Measurements from ENCODE around the gene MYO9B.

Gene MYO9B, protein sequence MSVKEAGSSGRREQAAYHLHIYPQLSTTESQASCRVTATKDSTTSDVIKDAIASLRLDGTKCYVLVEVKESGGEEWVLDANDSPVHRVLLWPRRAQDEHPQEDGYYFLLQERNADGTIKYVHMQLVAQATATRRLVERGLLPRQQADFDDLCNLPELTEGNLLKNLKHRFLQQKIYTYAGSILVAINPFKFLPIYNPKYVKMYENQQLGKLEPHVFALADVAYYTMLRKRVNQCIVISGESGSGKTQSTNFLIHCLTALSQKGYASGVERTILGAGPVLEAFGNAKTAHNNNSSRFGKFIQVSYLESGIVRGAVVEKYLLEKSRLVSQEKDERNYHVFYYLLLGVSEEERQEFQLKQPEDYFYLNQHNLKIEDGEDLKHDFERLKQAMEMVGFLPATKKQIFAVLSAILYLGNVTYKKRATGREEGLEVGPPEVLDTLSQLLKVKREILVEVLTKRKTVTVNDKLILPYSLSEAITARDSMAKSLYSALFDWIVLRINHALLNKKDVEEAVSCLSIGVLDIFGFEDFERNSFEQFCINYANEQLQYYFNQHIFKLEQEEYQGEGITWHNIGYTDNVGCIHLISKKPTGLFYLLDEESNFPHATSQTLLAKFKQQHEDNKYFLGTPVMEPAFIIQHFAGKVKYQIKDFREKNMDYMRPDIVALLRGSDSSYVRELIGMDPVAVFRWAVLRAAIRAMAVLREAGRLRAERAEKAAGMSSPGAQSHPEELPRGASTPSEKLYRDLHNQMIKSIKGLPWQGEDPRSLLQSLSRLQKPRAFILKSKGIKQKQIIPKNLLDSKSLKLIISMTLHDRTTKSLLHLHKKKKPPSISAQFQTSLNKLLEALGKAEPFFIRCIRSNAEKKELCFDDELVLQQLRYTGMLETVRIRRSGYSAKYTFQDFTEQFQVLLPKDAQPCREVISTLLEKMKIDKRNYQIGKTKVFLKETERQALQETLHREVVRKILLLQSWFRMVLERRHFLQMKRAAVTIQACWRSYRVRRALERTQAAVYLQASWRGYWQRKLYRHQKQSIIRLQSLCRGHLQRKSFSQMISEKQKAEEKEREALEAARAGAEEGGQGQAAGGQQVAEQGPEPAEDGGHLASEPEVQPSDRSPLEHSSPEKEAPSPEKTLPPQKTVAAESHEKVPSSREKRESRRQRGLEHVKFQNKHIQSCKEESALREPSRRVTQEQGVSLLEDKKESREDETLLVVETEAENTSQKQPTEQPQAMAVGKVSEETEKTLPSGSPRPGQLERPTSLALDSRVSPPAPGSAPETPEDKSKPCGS (N-terminal part only)

DNA sequence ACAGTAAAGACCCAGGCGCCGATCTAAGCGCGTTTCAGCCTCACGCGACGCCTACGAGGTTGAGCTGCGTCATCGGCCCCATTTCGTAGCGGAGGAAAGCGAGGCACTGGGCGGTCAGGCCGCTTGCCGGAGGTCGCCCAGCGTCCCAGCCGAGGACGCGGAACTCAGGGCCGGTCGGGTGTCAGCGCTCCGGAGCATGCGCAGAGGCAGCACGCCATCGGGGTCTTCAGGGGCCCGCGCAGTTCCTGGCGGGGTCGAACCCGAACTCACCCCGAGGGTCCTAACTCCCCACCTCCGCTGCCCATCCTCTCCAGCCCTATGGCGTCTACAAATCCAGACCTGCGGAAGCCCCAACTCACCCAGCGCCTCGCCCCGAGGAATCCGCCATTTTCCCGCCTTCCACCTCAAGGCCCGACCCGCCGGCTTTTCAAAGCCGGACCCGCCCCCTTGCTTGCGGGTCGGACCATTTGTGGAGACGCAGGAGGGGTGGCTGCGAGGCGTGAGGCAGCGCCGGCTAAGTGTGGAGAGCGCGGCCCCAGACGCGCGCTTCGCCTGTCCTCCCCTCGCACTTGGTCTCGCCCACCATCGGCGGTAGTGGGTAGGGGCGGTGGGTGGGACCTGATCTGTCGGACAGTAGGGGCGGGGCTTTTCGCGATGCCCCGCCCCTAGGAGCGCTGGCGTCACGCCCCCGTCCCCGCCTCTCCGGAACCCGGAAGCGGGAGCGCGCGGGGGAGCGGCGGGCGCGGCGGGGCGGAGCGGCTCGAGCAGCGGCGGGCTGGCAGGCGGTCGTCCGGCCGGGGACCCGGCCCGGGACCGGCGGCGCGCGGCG lies at the start of gene MYO9B, which contains the start of gene HAUS8:
TSS of gene MYO9B (plus strand) at position 743 of the 829 bp plus-strand sequence. CDS start 25,941 bp downstream, outside the sequence.
TSS of gene HAUS8 (minus strand) at position 418 of the 829 bp plus-strand sequence. CDS start at position 388, 30 bp downstream.
- DNase-seq, result peak; percentile 99

DNA sequence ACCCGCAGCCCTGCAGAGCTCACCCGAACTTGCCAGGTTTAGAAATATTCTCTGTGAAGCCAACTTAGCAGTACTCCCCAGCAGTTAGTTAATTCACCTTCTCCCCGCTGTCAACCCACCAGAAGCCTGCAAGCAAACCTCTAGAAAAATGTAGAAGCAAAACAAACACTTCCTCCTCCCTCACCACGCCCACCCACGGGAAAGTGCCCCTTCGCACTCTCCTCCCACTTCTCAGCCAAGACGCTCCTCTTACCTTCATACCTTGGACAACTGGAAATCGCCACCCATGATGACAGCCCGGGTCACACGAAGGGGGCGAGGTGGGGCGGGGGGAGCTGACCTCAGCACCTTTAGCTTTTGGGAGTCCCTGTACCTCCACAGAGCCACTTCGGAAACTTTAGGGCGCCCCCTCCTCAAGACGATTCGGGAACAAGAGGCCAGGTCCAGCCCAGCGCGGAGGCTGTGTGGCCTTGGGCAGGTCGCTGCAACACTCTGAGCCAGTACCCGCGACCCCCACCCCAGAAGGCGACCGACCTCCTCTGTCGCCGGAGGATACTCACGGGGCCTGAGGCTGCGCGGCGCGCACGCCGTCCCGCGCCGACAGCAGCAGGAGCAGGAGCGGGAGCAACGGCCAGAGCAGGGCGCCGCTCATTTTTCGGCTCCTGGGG lies 49.5 kb upstream of the MYO9B start:
- no peak for DNase-seq

GRCh38 chr19:17026706-17027534 lies 48.7 kb upstream of the MYO9B start, which contains the start of gene CPAMD8:
CPAMD8 (minus strand) TSS chr19:17026810; CDS start chr19:17026642, 168 bp downstream.
- no peak for DNase-seq

- no peak for DNase-seq
These were observed 48.0 kb upstream of the MYO9B start for GRCh38 chr19:17027535-17027975.

DNA sequence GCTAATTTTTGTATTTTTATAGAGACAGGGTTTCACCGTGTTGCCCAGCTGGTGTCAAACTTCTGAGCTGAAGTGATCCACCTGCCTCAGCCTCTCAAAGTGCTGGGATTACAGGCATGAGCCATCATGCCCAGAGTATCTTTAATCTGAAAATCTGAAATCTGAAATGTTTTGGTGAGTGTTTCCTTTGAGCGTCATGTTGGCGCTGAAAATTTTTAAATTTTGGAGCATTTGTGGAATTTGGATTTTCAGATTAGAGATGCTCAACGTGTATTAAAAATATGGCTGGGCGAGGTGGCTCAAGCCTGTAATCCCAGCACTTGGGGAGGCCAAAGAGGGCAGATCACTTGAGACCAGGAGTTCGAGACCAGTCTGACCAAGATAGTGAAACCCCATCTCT lies 43.8 kb upstream of the MYO9B start:
- no peak for DNase-seq

DNA sequence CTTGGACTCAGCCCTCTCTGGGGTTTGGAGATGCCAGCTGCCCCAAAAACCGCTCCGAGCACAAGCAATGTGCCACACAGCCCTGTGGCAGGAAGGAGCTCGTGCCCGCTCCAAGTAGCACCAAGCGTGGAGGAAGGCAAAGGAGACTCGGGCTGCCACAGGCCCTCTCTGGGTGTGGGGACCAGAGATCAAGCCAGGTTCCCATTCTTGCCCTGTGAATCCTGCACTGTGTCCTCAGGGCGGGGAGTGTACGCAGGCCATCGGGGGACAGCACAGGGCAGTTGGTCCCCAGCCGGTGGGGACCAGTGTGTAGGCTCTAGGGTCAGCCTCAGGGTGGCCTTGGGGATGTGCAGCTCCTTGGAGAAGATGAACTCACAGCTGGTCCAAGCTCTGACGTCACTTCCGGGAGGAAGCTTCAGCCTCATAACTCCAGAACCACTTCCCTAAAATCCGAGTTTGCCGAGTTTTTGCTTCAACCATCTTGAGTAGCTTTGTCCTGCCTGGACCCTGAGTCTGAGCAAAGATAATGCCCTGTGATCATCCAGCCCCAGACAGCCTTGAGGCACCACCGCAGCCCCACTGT lies 39.6 kb upstream of the MYO9B start:
- DNase-seq, result no peak

- DNase-seq, result peak; percentile 20
These were observed 38.9 kb upstream of the MYO9B start for GRCh38 chr19:17036640-17037039.

DNA sequence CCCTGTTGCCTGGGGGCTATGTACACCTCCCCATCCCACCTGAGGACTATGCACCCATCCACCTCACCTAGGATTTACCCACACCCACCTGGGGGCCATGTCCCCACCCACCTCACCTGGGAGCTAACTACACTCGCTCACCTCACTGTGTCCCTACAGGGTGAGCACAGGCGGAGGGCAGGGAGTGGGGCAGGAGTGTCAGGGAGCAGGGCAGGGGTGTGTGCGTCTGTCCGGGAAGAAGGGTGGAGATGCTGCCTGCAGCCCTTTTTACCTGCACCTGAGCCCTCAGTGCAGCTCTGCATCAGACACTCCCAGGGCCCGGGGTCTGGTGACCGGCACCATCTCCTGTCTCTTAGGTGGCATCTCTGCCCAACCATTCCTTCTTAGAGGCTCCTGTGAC lies 38.4 kb upstream of the MYO9B start:
- DNase-seq, result no peak

- DNase-seq, result no peak
These were observed 37.5 kb upstream of the MYO9B start for GRCh38 chr19:17037966-17038500.

DNA sequence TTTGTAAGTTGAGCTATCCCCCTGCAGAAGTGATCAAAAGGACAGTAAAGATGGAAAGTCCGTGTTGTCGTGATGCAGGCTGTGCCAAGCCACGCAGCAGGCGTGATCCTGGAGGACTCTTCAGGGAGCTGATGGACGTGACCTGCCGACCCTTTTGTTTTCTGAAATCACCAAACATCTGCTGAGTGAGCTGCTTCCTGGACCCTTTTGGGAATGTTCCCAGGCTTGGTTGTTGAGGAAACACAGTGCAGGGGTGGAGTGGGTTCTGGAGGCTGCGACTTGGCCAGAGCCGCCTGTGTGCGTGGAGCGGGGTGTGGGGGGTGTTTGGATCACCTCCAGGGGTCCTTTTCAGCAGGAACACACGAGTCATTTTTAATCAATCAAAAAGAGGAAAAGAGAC lies 33.6 kb upstream of the MYO9B start:
- peak; percentile 19 for DNase-seq

- no peak for DNase-seq
These were observed 31.8 kb upstream of the MYO9B start for GRCh38 chr19:17043744-17044143.

- DNase-seq, result no peak
These were observed 29.6 kb upstream of the MYO9B start for GRCh38 chr19:17045907-17046502.

DNA sequence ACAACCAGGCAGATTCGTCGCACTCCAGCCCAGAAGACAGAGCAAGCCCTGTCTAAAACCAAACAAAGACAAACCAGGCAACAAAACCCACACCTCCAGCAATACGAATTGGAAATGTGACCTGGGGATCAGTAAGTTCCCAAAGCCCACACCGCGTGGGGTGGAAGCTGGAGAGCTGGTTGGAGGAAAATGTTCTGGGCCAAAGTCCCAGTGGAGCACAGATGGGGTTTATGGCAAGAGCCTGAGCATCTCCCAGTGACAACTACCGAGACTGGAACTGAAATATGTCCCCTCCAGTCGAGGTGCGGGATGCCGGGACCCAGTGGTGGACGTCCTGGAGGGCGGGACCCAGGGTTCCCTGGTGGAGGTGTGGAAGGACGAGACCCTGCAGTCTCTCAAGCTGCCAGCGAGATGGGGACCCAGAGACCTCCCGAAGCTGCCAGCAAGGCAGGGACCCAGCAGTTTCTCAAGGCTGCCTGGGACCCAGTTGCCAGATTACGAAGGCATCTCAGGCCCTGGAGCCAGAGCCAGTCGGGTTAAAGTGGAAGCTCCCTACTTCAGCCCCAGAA lies 26.6 kb upstream of the MYO9B start:
- DNase-seq, result no peak

DNA sequence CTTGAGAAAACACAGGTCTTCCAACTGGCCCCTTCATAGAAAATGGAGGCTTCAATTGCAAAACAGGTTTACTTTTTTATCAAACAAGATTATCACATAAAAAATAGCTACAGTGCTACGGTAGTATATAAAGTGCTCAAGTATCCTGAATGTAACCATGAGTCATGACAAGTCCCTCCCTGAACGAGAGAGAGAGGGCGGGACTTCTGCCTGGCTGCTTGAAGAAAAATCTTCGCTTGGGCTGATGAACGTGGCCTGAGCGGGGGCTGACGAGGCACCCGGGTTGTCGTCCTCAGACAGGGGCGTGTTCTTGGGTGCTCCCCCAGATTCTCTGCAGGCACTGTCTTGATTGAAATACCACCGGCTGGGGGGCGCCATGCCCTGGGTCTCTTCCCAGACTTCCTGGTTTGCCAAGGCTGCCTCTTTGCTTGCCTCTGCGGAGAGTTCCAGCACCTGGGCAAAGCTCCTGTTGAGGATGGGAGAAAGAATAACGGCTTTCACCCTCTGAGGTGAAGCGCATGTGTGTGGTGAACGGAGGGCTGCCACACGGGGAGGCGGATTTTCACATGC lies 25.8 kb upstream of the MYO9B start:
- DNase-seq, result no peak

GRCh38 chr19:17052439-17052838 lies 23.1 kb upstream of the MYO9B start:
- peak; percentile 37 for DNase-seq

DNA sequence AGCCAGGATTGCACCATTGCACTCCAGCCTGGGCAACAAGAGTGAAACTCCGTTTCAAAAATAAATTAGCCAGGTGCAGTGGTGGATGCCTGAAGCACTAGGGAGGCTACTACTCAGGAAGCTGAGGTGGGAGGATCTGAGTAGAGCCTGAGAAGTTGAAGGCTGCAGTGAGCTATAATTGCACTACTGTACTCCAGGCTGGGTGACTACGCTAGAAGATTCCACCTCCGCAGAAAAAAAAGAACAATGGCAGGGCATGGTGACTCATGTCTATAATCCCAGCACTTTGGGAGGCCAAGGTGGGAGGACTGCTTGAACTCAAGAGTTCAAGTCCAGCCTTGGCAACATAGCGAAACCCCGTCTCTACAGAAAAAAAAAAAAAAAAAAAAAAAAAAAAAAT lies 20.8 kb upstream of the MYO9B start:
- no peak for DNase-seq

- DNase-seq, result no peak
These were observed 19.9 kb upstream of the MYO9B start for GRCh38 chr19:17055636-17056035.

DNA sequence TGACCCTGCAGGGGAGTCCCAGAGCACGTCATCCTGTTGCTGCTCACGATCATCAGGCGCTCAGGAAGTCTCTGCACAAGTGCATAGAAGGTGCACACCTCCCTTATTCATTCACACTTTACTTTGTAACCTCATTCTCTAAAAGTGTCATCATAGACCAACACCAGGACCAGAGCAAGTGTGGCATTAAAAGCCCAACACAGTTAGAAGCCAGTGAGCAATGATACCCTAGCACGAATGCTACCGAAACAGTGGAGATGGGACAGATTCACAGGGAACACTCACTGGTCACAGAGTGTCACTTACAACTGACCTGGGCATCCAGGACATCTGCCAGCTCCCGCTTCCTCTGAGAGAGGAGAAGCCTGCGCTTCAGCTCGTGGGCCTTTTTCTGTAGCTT lies 17.3 kb upstream of the MYO9B start:
- no peak for DNase-seq
